GM12801 (cell line): Measurements from ENCODE around the gene TRPM3.

Source experiments
- CTCF ChIP-seq: IDR thresholded peaks from one replicate; pipeline ENCODE4 v1.5.1; 2011; ENCODE audit warnings: control low read depth; ENCODE audit not compliant: insufficient read length; ENCODE audit errors: extremely low read depth

The TRPM3 gene

GRCh38 chr9:70791936-70792335 is 329.5 kb downstream of the TRPM3 start:
- no peak for TF ChIP-seq CTCF

- TF ChIP-seq CTCF: no peak
Measured at GRCh38 chr9:70789086-70789485, 332.3 kb downstream of the TRPM3 start.

- TF ChIP-seq CTCF: no peak
Measured at GRCh38 chr9:70784456-70784855, 337.0 kb downstream of the TRPM3 start.

- no peak for TF ChIP-seq CTCF
Measured at GRCh38 chr9:70778568-70778967, 342.9 kb downstream of the TRPM3 start.

GRCh38 chr9:70773579-70773978 is 347.8 kb downstream of the TRPM3 start:
- no peak for TF ChIP-seq CTCF

- no peak for TF ChIP-seq CTCF
Measured at GRCh38 chr9:70772601-70773000, 348.8 kb downstream of the TRPM3 start.

GRCh38 chr9:70765946-70766345 is 355.5 kb downstream of the TRPM3 start:
- no peak for TF ChIP-seq CTCF

GRCh38 chr9:70761139-70761670 is 360.2 kb downstream of the TRPM3 start:
- no peak for TF ChIP-seq CTCF
